Endothelial cell of umbilical vein (primary cell): Measurements from ENCODE around the gene RILP. TPM values are rescaled to one million over a fixed set of nuclear protein-coding genes. Genes with fewer than 3 reads are reported as not detected.

Experiments
- BruUV-seq: library from RNA; stranded (reverse); fragments of 400-500 nt; replicated peaks from 2 replicates; lab custom pipeline; 2021; lab: Mats Ljungman, UMichigan
- CTCF ChIA-PET: fragments of 300-600, 350-600 bp; sonication (Branson Sonifier 250); formaldehyde crosslinking; loops from one replicate; lab custom pipeline; 2021; ENCODE audit warnings: antibody characterized with exemption, inconsistent platforms; lab: Charles Lee
- POLR2A ChIA-PET: fragments of 300-600, 350-600 bp; sonication (Branson Sonifier 250); formaldehyde crosslinking; loops from one replicate; lab custom pipeline; 2021; ENCODE audit warnings: antibody characterized with exemption, inconsistent platforms; lab: Charles Lee
- DNase-seq: peaks from one replicate; pipeline ENCODE4 v3.0.0-alpha.2; 2011; ENCODE audit warnings: low read depth, low spot score
- FAIRE-seq: peaks from 2 replicates; lab custom pipeline; 2011; peaks lifted over from hg19 to GRCh38; lab: Jason Lieb, UNC
- H2AFZ ChIP-seq: 2 replicates; pipeline ENCODE4 v1.6.0; 2012; ENCODE audit warnings: low read depth, low read length, control low read depth, inconsistent platforms
- H3K27ac ChIP-seq: 2 replicates; pipeline ENCODE4 v1.5.1; 2011; ENCODE audit warnings: low read depth, mild to moderate bottlenecking, control low read depth, low read length, moderate library complexity; ENCODE audit not compliant: insufficient read depth
- H3K27me3 ChIP-seq, 2 experiments: 2 replicates each; pipeline versions ENCODE4 v1.6.0 to v1.6.1; 2011; ENCODE audit warnings: low read length in 2 of 2, mixed read lengths in 1 of 2; ENCODE audit not compliant: control insufficient read depth in 2 of 2, insufficient read depth in 2 of 2
- H3K36me3 ChIP-seq, 2 experiments: 2 replicates in 1 of 2; 3 replicates in 1 of 2; pipeline ENCODE4 v1.5.1; 2011; ENCODE audit warnings: low read length in 2 of 2, mild to moderate bottlenecking in 1 of 2, moderate library complexity in 1 of 2; ENCODE audit not compliant: control insufficient read depth in 2 of 2, insufficient read depth in 2 of 2; ENCODE audit errors: extremely low read depth in 1 of 2
- H3K4me1 ChIP-seq: 3 replicates; pipeline ENCODE4 v1.5.1; 2011; ENCODE audit warnings: mild to moderate bottlenecking, low read length; ENCODE audit not compliant: control insufficient read depth, insufficient read depth; ENCODE audit errors: extremely low read depth
- H3K4me2 ChIP-seq: 2 replicates; pipeline ENCODE4 v1.6.1; 2011; ENCODE audit warnings: low read length, control low read depth, mixed read lengths; ENCODE audit not compliant: insufficient read depth
- H3K4me3 ChIP-seq, 3 experiments: fragments of 200-600 bp in 1 of 3; sonication (generic), shearing (Covaris generic) in 1 of 3; replicated peaks in 1 of 3; 2 replicates each; pipeline ENCODE4 v1.5.1; 2011 to 2016; ENCODE audit warnings: control low read depth in 3 of 3, low read length in 3 of 3, mild to moderate bottlenecking in 2 of 3, inconsistent platforms in 1 of 3, low read depth in 1 of 3, moderate library complexity in 1 of 3; ENCODE audit not compliant: insufficient read depth in 1 of 3
- H3K79me2 ChIP-seq: 2 replicates; pipeline ENCODE4 v1.6.0; 2012; ENCODE audit warnings: low read length, inconsistent platforms; ENCODE audit not compliant: control insufficient read depth, insufficient read depth
- H3K9ac ChIP-seq: replicated peaks from 2 replicates; pipeline ENCODE3; 2011; ENCODE audit warnings: low read length, control low read depth; ENCODE audit not compliant: insufficient read depth; ENCODE audit errors: extremely low read depth
- H3K9me1 ChIP-seq: replicated peaks from 3 replicates; pipeline ENCODE4 v1.6.0; 2011; ENCODE audit warnings: mild to moderate bottlenecking, low read length; ENCODE audit not compliant: control insufficient read depth, insufficient read depth; ENCODE audit errors: extremely low read depth
- H3K9me3 ChIP-seq: replicated peaks from 2 replicates; pipeline ENCODE4 v1.5.1; 2012; ENCODE audit warnings: low read length, inconsistent platforms; ENCODE audit not compliant: control insufficient read depth, insufficient read depth
- H4K20me1 ChIP-seq: replicated peaks from 2 replicates; pipeline ENCODE3; 2011; ENCODE audit warnings: mild to moderate bottlenecking, low read length; ENCODE audit not compliant: control insufficient read depth, insufficient read depth; ENCODE audit errors: extremely low read depth
- CTCF ChIP-seq, 2 donors: IDR thresholded peaks; 1 replicate in 1 of 2; 2 replicates in 1 of 2; pipeline ENCODE4 v1.5.1; 2011; ENCODE audit warnings: low read length in 2 of 2, mild to moderate bottlenecking in 2 of 2, moderate library complexity in 2 of 2, control low read depth in 1 of 2, inconsistent platforms in 1 of 2, low read depth in 1 of 2; ENCODE audit not compliant: insufficient read depth in 1 of 2; ENCODE audit errors: extremely low read depth in 1 of 2
- POLR2A ChIP-seq: IDR thresholded peaks from 2 replicates; pipeline ENCODE4 v1.6.1; 2012; ENCODE audit warnings: low read depth, mild to moderate bottlenecking, control low read depth, low read length
- dilution Hi-C: fragments of 300-500 bp; cut with MboI; formaldehyde crosslinking; loops from one replicate; pipeline ENCODE4 v1.15.0; 2019; ENCODE audit warnings: low sequenced_read_pairs; ENCODE audit not compliant: extremely low pct_ligation_motif_present
- intact Hi-C: fragments of 100-400 bp; cut with micrococcal nuclease; formaldehyde crosslinking; loops from one replicate; pipeline ENCODE4 v1.10.0; 2022
- polyA plus RNA-seq, 4 experiments: library from polyadenylated mRNA; depleted of rRNA in 3 of 4; stranded (reverse) in 3 of 4; unstranded in 1 of 4; fragments of >200 nt; gene quantifications; 2 replicates each; pipeline versions ENCODE4 v1.2.1 to v1.2.3, GENCODE V29; 2011 to 2012; ENCODE audit warnings: missing spikeins in 1 of 4
- total RNA-seq: library from RNA; stranded (reverse); gene quantifications from 2 replicates; pipeline ENCODE4 v1.2.3, GENCODE V29; 2021

Gene RILP
- total and polyA plus RNA-seq, 2 donors (not counting 3 experiments of a cell fraction or from before 2014, with no cell fraction given) = 9.4 to 10.0 TPM

- dilution Hi-C loops (no loop called here), intact Hi-C loops (loop anchor here (1.0 kb wide), 2 partner anchors 70 to 385 kb away; no protein-coding TSS in a partner anchor)
Observed at GRCh38 chr17:1643999-1644492, 5.6 kb downstream of the RILP start.

More at GRCh38 chr17:1643999-1644492, 5.6 kb downstream of the RILP start:
- peak overlapping the region; percentile 72 for H3K27ac ChIP-seq
- H3K9me1 ChIP-seq = no peaks in the 10 kb centered on the region
- CTCF ChIA-PET = interaction anchor here (1.5 to 7.7 kb wide), 3 partner anchors 14 to 384 kb away, joined by 7 to 218 read pairs (median 24); partner anchors contain the start of gene SLC43A2
- peak overlapping the region; percentile 53 for H3K4me2 ChIP-seq
- TF ChIP-seq CTCF (IDR thresholded peaks at IDR 0.05; ENCODE audit: extremely low read depth in 1 of 2, insufficient read depth in 1 of 2, low read depth in 1 of 2, low read length in 2 of 2) = no peak
- peak; percentile 32 for TF ChIP-seq POLR2A
- H3K36me3 ChIP-seq = peaks cover 0 to 12% of the 10 kb centered on the region in 2 experiments
- TSS peak; percentile 76 for BruUV-seq
- FAIRE-seq = peak; percentile 86
- H2AFZ ChIP-seq = no peak overlapping the region
- peaks cover 35% of the 10 kb centered on the region for H3K4me1 ChIP-seq
- peak overlapping the region; percentile 84 for H3K9ac ChIP-seq
- no peaks in the 10 kb centered on the region for H3K27me3 ChIP-seq
- POLR2A ChIA-PET = no interaction called here
- no peaks in the 10 kb centered on the region for H3K9me3 ChIP-seq
- no peaks in the 10 kb centered on the region for H4K20me1 ChIP-seq
- H3K79me2 ChIP-seq = peaks cover 14% of the 10 kb centered on the region
- peak; percentile 41 for DNase-seq
- peak overlapping the region; percentile 72 to 80 (median 78) for H3K4me3 ChIP-seq
